Kidney (tissue), 14 donors: ENCODE data around the gene SF3B3. TPM values are rescaled to one million over a fixed set of nuclear protein-coding genes. Genes with fewer than 3 reads are reported as not detected.
A peak's percentile ranks its signal among the peaks of the same experiment; 100 is the strongest.

Experiments used
- DNase-seq, 5 donors: peaks; one replicate each; pipeline ENCODE4 v3.0.0-alpha.2; 2013 to 2020
- FAIRE-seq: peaks from 2 replicates; lab custom pipeline; 2012; peaks lifted over from hg19 to GRCh38; lab: Jason Lieb, UNC
- H3K27ac ChIP-seq, 2 donors: one replicate each; pipeline ENCODE4 v1.7.0; 2013; ENCODE audit warnings: low read depth in 2 of 2, low read length in 2 of 2, inconsistent platforms in 1 of 2
- H3K27me3 ChIP-seq: one replicate; pipeline ENCODE4 v1.7.1; 2013; ENCODE audit warnings: low read length, inconsistent platforms; ENCODE audit not compliant: control insufficient read depth, insufficient read depth
- H3K36me3 ChIP-seq, 3 donors: one replicate each; pipeline versions ENCODE4 v1.7.0 to v1.7.1; 2013; ENCODE audit warnings: low read length in 3 of 3, control low read depth in 1 of 3, inconsistent platforms in 1 of 3; ENCODE audit not compliant: insufficient read depth in 3 of 3, control insufficient read depth in 2 of 3
- H3K4me1 ChIP-seq, 3 donors: one replicate each; pipeline versions ENCODE4 v1.7.0 to v1.7.1; 2013; ENCODE audit warnings: low read length in 3 of 3, inconsistent platforms in 1 of 3, low read depth in 1 of 3; ENCODE audit not compliant: control insufficient read depth in 2 of 3, insufficient read depth in 2 of 3
- H3K4me3 ChIP-seq, 3 donors: one replicate each; pipeline versions ENCODE4 v1.7.0 to v1.8.1; 2013; ENCODE audit warnings: low read length in 3 of 3, control low read depth in 1 of 3, inconsistent platforms in 1 of 3
- H3K9ac ChIP-seq, 3 donors: one replicate each; pipeline versions ENCODE4 v1.7.0 to v1.7.1; 2013; ENCODE audit warnings: low read length in 3 of 3, control low read depth in 1 of 3, inconsistent platforms in 1 of 3
- H3K9me3 ChIP-seq, 3 donors: one replicate each; pipeline versions ENCODE4 v1.7.0 to v1.7.1; 2013; ENCODE audit warnings: low read length in 3 of 3, control low read depth in 1 of 3, inconsistent platforms in 1 of 3; ENCODE audit not compliant: control insufficient read depth in 2 of 3, insufficient read depth in 1 of 3
- CTCF ChIP-seq: IDR thresholded peaks from 3 replicates; pipeline ENCODE4 v1.5.1; 2012; ENCODE audit warnings: mild to moderate bottlenecking, moderate library complexity, borderline replicate concordance; ENCODE audit not compliant: insufficient read depth; ENCODE audit errors: extremely low read depth
- intact Hi-C: fragments of 100-400 bp; cut with DNase I; formaldehyde crosslinking; loops from one replicate; pipeline ENCODE4 v1.11.1; 2022
- polyA plus RNA-seq: library from polyadenylated mRNA; stranded (reverse); fragments of 350-450 nt; fragmentation: Illumina TruSeq; extraction: RNeasy Lipid Tissue Mini Kit (QIAGEN cat#74804); gene quantifications from one replicate; pipeline ENCODE4 v1.2.3, GENCODE V29; 2014; ENCODE audit warnings: low read depth, low replicate concordance; ENCODE audit not compliant: insufficient read depth
- total RNA-seq: library from RNA; stranded (reverse); fragmentation: NEBNext Ultra II Directional; extraction: Animal tissue kit (Norgen Biotek cat#: 25700); gene quantifications from one replicate; pipeline ENCODE4 v1.2.1, GENCODE V29; 2021
- donor health status: control.
- donor health status: control.
- donor health status: control.
- donor health status: control.
- donor health status: control.
- donor health status: DM: yes; HTN: yes; CAD: no.
- donor health status: Normal renal cell carcinoma (clear cell type).

SF3B3 gene
- total and polyA plus RNA-seq, 2 donors from 2014 or later, result 92.9 to 246 TPM

- H3K27ac ChIP-seq, result no peak overlapping the region
- no peak for TF ChIP-seq CTCF
- intact Hi-C loops, result no loop called here
- no peaks in the 10 kb centered on the region for H3K9me3 ChIP-seq
- no peaks in the 10 kb centered on the region for H3K4me1 ChIP-seq
- DNase-seq, result peak in 1 of 5 donors; percentile 45
- peaks cover 0 to 35% (median 14%) of the 10 kb centered on the region in 3 donors for H3K36me3 ChIP-seq
- no peaks in the 10 kb centered on the region for H3K27me3 ChIP-seq
- H3K9ac ChIP-seq, result no peak overlapping the region
- FAIRE-seq, result no peak
- no peak overlapping the region for H3K4me3 ChIP-seq
These were observed 41.0 kb upstream of the SF3B3 start for GRCh38 chr16:70482624-70483023.

DNA sequence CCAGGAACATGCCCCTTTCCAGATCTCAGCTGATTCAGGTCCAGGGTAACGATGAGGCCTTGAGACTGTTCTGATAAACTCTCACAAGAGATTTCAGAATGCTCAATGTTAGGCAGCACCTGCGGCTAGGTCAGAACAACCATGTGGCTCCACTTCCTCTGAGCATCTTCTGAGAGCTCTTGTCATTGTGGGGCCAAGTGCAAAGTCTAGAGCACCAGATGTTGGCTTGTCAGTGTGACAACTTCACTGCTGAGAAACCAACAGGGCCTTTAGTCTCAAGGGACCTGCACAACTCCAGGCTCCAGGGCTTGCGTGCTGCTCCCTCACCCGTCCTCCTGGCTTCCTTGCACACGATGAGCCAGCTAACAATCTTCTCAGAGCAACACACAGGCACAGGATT, 40.2 kb upstream of the SF3B3 start:
- DNase-seq, result no peak
- TF ChIP-seq CTCF, result no peak
- FAIRE-seq, result no peak
- H3K9me3 ChIP-seq, result no peaks in the 10 kb centered on the region
- no peaks in the 10 kb centered on the region for H3K27me3 ChIP-seq
- no peak overlapping the region for H3K9ac ChIP-seq
- no peak overlapping the region for H3K27ac ChIP-seq
- no peaks in the 10 kb centered on the region for H3K4me1 ChIP-seq
- intact Hi-C loops, result no loop called here
- H3K4me3 ChIP-seq, result no peak overlapping the region
- H3K36me3 ChIP-seq, result peaks cover 0 to 35% (median 14%) of the 10 kb centered on the region in 3 donors

DNA sequence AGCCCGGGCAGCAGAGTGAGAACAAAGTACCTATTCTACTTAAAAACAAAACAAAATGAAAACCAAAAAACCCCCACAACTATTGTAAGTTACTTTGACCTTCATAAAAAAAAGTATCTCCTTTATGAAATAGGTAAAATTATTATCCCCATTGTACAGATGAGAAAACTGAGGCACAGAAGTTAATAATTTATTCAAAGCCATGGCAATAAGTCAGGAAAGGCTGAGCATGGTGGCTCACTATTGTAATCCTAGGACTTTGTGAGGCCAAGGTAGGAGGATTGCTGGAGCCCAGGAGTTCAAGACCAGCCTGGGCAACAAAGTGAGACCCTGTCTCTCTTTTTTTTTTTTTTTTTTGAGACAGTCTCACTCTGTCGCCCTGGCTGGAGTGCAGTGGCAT, 38.7 kb upstream of the SF3B3 start:
- no peak for DNase-seq
- Histone ChIP-seq H3K36me3 (peaks cover 0 to 31% (median 14%) of the 10 kb centered on the region in 3 donors), H3K4me1 (no peaks in the 10 kb centered on the region), H3K27me3 (no peaks in the 10 kb centered on the region), H3K4me3 (no peak overlapping the region), H3K9me3 (no peaks in the 10 kb centered on the region), H3K27ac (no peak overlapping the region), H3K9ac (no peak overlapping the region)
- FAIRE-seq, result no peak
- no peak for TF ChIP-seq CTCF
- intact Hi-C loops, result no loop called here

- H3K27ac ChIP-seq, result no peak overlapping the region
- no peaks in the 10 kb centered on the region for H3K27me3 ChIP-seq
- intact Hi-C loops, result no loop called here
- H3K9me3 ChIP-seq, result no peaks in the 10 kb centered on the region
- no peak overlapping the region for H3K4me3 ChIP-seq
- no peak overlapping the region for H3K9ac ChIP-seq
- DNase-seq (peak in 1 of 5 donors; percentile 15), FAIRE-seq (no peak)
- H3K4me1 ChIP-seq, result no peaks in the 10 kb centered on the region
- no peak for TF ChIP-seq CTCF
- H3K36me3 ChIP-seq, result peaks cover 0 to 31% (median 19%) of the 10 kb centered on the region in 3 donors
These were observed 33.4 kb upstream of the SF3B3 start for GRCh38 chr16:70490261-70490660.
